Activated CD8-positive, alpha-beta memory T cell treated with anti-CD3 and anti-CD28 coated beads, Interleukin-2, amount 50 U/mL, for 24 hours (primary cell): ENCODE measurements around the gene ZNF776.
"Not testable (repeated sequence)": the region's sequence is repeated elsewhere in the genome, so short reads cannot be mapped to it uniquely, and the experiment has no call there.

Experiments used
- DNase-seq: peaks from one replicate; pipeline ENCODE4 v3.0.0-alpha.2; 2020; ENCODE audit errors: extremely low read depth

Gene ZNF776

GRCh38 chr19:57746580-57747471, at the start of gene ZNF776:
ZNF776 (plus strand) TSS chr19:57746815; CDS start chr19:57747059, 244 bp downstream.
- DNase-seq = peak; percentile 67

GRCh38 chr19:57701625-57702024, 45.0 kb upstream of the ZNF776 start:
- no peak for DNase-seq

GRCh38 chr19:57706346-57706745, 40.3 kb upstream of the ZNF776 start:
- no peak for DNase-seq

GRCh38 chr19:57708641-57709361, 37.8 kb upstream of the ZNF776 start, which contains the start of gene ZNF154:
ZNF154 (minus strand) TSS chr19:57709204; CDS start chr19:57708971, 233 bp downstream.
- no peak for DNase-seq

- DNase-seq = no peak
Measured at GRCh38 chr19:57709616-57710015, 37.0 kb upstream of the ZNF776 start.

GRCh38 chr19:57712222-57712621, 34.4 kb upstream of the ZNF776 start:
- DNase-seq = no peak

- DNase-seq = no peak
Measured at GRCh38 chr19:57719424-57719823, 27.2 kb upstream of the ZNF776 start.

GRCh38 chr19:57719901-57720519, 26.6 kb upstream of the ZNF776 start:
- no peak for DNase-seq

GRCh38 chr19:57720878-57721277, 25.7 kb upstream of the ZNF776 start:
- no peak for DNase-seq

GRCh38 chr19:57738320-57738719, 8.3 kb upstream of the ZNF776 start:
- not testable (repeated sequence) for DNase-seq

- DNase-seq = not testable (repeated sequence)
Measured at GRCh38 chr19:57738770-57739169, 7.8 kb upstream of the ZNF776 start.

GRCh38 chr19:57747472-57747807, 825 bp downstream of the ZNF776 start:
- no peak for DNase-seq

GRCh38 chr19:57748029-57748428, 1.4 kb downstream of the ZNF776 start:
- no peak for DNase-seq

- no peak for DNase-seq
Measured at GRCh38 chr19:57754091-57754673, 7.6 kb downstream of the ZNF776 start.

GRCh38 chr19:57755031-57755430, 8.4 kb downstream of the ZNF776 start:
- DNase-seq = no peak

- DNase-seq = no peak
Measured at GRCh38 chr19:57757941-57758340, 11.3 kb downstream of the ZNF776 start.

- no peak for DNase-seq
Measured at GRCh38 chr19:57759096-57759495, 12.5 kb downstream of the ZNF776 start.

GRCh38 chr19:57769345-57770131, 22.9 kb downstream of the ZNF776 start, which contains the start of gene ZNF586:
ZNF586 (plus strand) TSS chr19:57769676; CDS start chr19:57769843, 167 bp downstream.
- DNase-seq = peak; percentile 78

GRCh38 chr19:57771417-57771816, 24.8 kb downstream of the ZNF776 start:
- DNase-seq = no peak

GRCh38 chr19:57773488-57773887, 26.9 kb downstream of the ZNF776 start:
- DNase-seq = no peak

GRCh38 chr19:57776764-57777296, 30.2 kb downstream of the ZNF776 start:
- no peak for DNase-seq
